Liver (tissue), 9 donors: ENCODE results near the gene SP140. TPM values are rescaled to one million over a fixed set of nuclear protein-coding genes. Genes with fewer than 3 reads are reported as not detected.

Experiments used
- DNase-seq: peaks from one replicate; pipeline ENCODE4 v3.0.0-alpha.2; 2017; ENCODE audit warnings: low spot score
- H3K27ac ChIP-seq, 2 donors: one replicate each; pipeline ENCODE4 v1.7.0; 2013; ENCODE audit warnings: inconsistent platforms in 2 of 2, low read length in 2 of 2, control low read depth in 1 of 2, low read depth in 1 of 2, mild to moderate bottlenecking in 1 of 2
- H3K27me3 ChIP-seq, 4 donors: one replicate each; pipeline versions ENCODE4 v1.6.1 to v1.7.0; 2013; ENCODE audit warnings: low read length in 3 of 4, inconsistent platforms in 1 of 4, mild to moderate bottlenecking in 1 of 4, moderate library complexity in 1 of 4; ENCODE audit not compliant: control insufficient read depth in 4 of 4, insufficient read depth in 4 of 4
- H3K36me3 ChIP-seq, 4 donors: one replicate each; pipeline versions ENCODE4 v1.6.1 to v1.7.0; 2013; ENCODE audit warnings: low read length in 3 of 4, mild to moderate bottlenecking in 3 of 4, low read depth in 1 of 4, moderate library complexity in 1 of 4; ENCODE audit not compliant: control insufficient read depth in 4 of 4, insufficient read depth in 3 of 4
- H3K4me1 ChIP-seq, 4 donors: one replicate each; pipeline versions ENCODE4 v1.6.1 to v1.7.0; 2013; ENCODE audit warnings: low read length in 3 of 4, mild to moderate bottlenecking in 3 of 4, moderate library complexity in 1 of 4; ENCODE audit not compliant: control insufficient read depth in 4 of 4, insufficient read depth in 4 of 4
- H3K4me3 ChIP-seq, 3 donors: one replicate each; pipeline versions ENCODE4 v1.6.1 to v1.7.0; 2013; ENCODE audit warnings: low read length in 3 of 3, control low read depth in 1 of 3, low read depth in 1 of 3, mild to moderate bottlenecking in 1 of 3
- H3K9ac ChIP-seq, 2 donors: one replicate each; pipeline ENCODE4 v1.7.0; 2013; ENCODE audit warnings: low read length in 2 of 2, mild to moderate bottlenecking in 2 of 2, moderate library complexity in 2 of 2, control low read depth in 1 of 2, low read depth in 1 of 2
- H3K9me3 ChIP-seq, 4 donors: one replicate each; pipeline versions ENCODE4 v1.6.1 to v1.7.0; 2013; ENCODE audit warnings: low read length in 3 of 4; ENCODE audit not compliant: control insufficient read depth in 4 of 4
- ATF3 ChIP-seq: IDR thresholded peaks from 2 replicates; pipeline ENCODE4 v1.6.1; 2016; ENCODE audit warnings: antibody characterized with exemption
- CTCF ChIP-seq: fragments of 150-350 bp; IDR thresholded peaks from 2 replicates; pipeline ENCODE4 v1.5.1; 2017; ENCODE audit warnings: improper control_type of control experiment, low read depth, low read length; ENCODE audit not compliant: missing input control
- EGR1 ChIP-seq, 2 donors: IDR thresholded peaks; 2 replicates each; pipeline ENCODE4 v1.6.1; 2016 to 2018; ENCODE audit warnings: antibody characterized with exemption in 2 of 2, low read depth in 2 of 2
- FOXA2 ChIP-seq: IDR thresholded peaks from 2 replicates; pipeline ENCODE4 v1.6.1; 2016; ENCODE audit warnings: antibody characterized with exemption
- GABPA ChIP-seq, 2 donors: IDR thresholded peaks in 1 of 2; conservative IDR thresholded peaks in 1 of 2; 2 replicates each; pipeline ENCODE4 v1.6.1; 2016; ENCODE audit warnings: antibody characterized with exemption in 2 of 2, mild to moderate bottlenecking in 1 of 2, moderate library complexity in 1 of 2
- HNF4G ChIP-seq: IDR thresholded peaks from 2 replicates; pipeline ENCODE4 v1.6.1; 2016; ENCODE audit warnings: antibody characterized with exemption
- JUND ChIP-seq, 2 donors: IDR thresholded peaks; 2 replicates each; pipeline ENCODE4 v1.6.1; 2016; ENCODE audit warnings: antibody characterized with exemption in 2 of 2
- MAX ChIP-seq: IDR thresholded peaks from 2 replicates; pipeline ENCODE4 v1.6.1; 2016; ENCODE audit warnings: antibody characterized with exemption
- RAD21 ChIP-seq, 2 donors: IDR thresholded peaks; 2 replicates each; pipeline ENCODE4 v1.6.1; 2016; ENCODE audit warnings: antibody characterized with exemption in 2 of 2, mild to moderate bottlenecking in 2 of 2
- REST ChIP-seq: IDR thresholded peaks from 2 replicates; pipeline ENCODE4 v1.6.1; 2016; ENCODE audit warnings: antibody characterized with exemption, mild to moderate bottlenecking
- SP1 ChIP-seq: IDR thresholded peaks from 2 replicates; pipeline ENCODE4 v1.6.1; 2018; ENCODE audit warnings: antibody characterized with exemption, mild to moderate bottlenecking
- TAF1 ChIP-seq: conservative IDR thresholded peaks from 2 replicates; pipeline ENCODE4 v1.6.1; 2016; ENCODE audit warnings: antibody characterized with exemption, mild to moderate bottlenecking
- YY1 ChIP-seq: IDR thresholded peaks from 2 replicates; pipeline ENCODE4 v1.6.1; 2016; ENCODE audit warnings: antibody characterized with exemption, mild to moderate bottlenecking
- ZBTB33 ChIP-seq: IDR thresholded peaks from 2 replicates; pipeline ENCODE4 v1.6.1; 2016; ENCODE audit warnings: antibody characterized with exemption
- whole genome bisulfite sequencing: extraction: QIAGEN DNeasy Blood & Tissue Kit; methylation state at CpG from one replicate; pipeline ENCODE4 v1.1.7; 2013; 5-methylcytosine and 5-hydroxymethylcytosine counted together
- polyA plus RNA-seq, 2 donors: library from polyadenylated mRNA; stranded (reverse) in 1 of 2; unstranded in 1 of 2; fragments of 200-250 nt in 1 of 2; fragments of >200 nt in 1 of 2; fragmentation: Nextera tagmentation in 1 of 2; extraction: Ambion mirVana in 1 of 2; gene quantifications; one replicate each; pipeline versions ENCODE4 v1.2.1 to v1.2.3, GENCODE V29; 2013 to 2015
- total RNA-seq, 2 donors: library from RNA; depleted of rRNA; stranded (reverse); fragments of >200 nt; gene quantifications; one replicate each; pipeline ENCODE4 v1.2.3, GENCODE V29; 2014
- donor health status: healthy.
- donor health status: healthy.
- donor health status: healthy.
- donor health status: healthy.
- donor health status: healthy.

SP140 gene
- total and polyA plus RNA-seq, 4 donors, result 0.40 to 1.8 (median 0.77) TPM

- Histone ChIP-seq H3K4me1 (no peaks in the 10 kb centered on the region), H3K9ac (no peak overlapping the region), H3K27me3 (no peaks in the 10 kb centered on the region), H3K27ac (no peak overlapping the region), H3K4me3 (no peak overlapping the region), H3K9me3 (peaks cover 0 to 2% (median 0%) of the 10 kb centered on the region in 4 donors), H3K36me3 (no peaks in the 10 kb centered on the region)
- 81% methylated on average over 3 of the region's 3 CpGs for WGBS
- no peak for DNase-seq
- TF ChIP-seq RAD21 (IDR thresholded peaks at IDR 0.05) (no peak), ATF3 (no peak)
These were observed 8.7 kb downstream of the SP140 start for GRCh38 chr2:230234122-230234722.

GRCh38 chr2:230234845-230235244, 9.3 kb downstream of the SP140 start:
- no peaks in the 10 kb centered on the region for H3K36me3 ChIP-seq
- TF ChIP-seq HNF4G (no peak), YY1 (no peak), JUND (IDR thresholded peaks at IDR 0.05) (no peak), MAX (no peak)
- WGBS, result 85% methylated on average over 3 of the region's 3 CpGs
- no peaks in the 10 kb centered on the region for H3K27me3 ChIP-seq
- peaks cover 0 to 2% (median 0%) of the 10 kb centered on the region in 4 donors for H3K9me3 ChIP-seq
- H3K9ac ChIP-seq, result no peak overlapping the region
- H3K4me3 ChIP-seq, result no peak overlapping the region
- H3K27ac ChIP-seq, result no peak overlapping the region
- no peak for DNase-seq
- no peaks in the 10 kb centered on the region for H3K4me1 ChIP-seq

GRCh38 chr2:230244211-230244610, 18.7 kb downstream of the SP140 start:
- H3K36me3 ChIP-seq, result no peaks in the 10 kb centered on the region
- no peaks in the 10 kb centered on the region for H3K4me1 ChIP-seq
- no peak for DNase-seq
- TF ChIP-seq FOXA2, result no peak
- TF ChIP-seq TAF1, result no peak
- no peak for TF ChIP-seq RAD21 (IDR thresholded peaks at IDR 0.05)
- TF ChIP-seq CTCF, result no peak
- TF ChIP-seq GABPA (IDR thresholded peaks at IDR 0.05 in 1 of 2, conservative IDR thresholded peaks at IDR 0.05 in 1 of 2), result no peak
- TF ChIP-seq JUND (IDR thresholded peaks at IDR 0.05), result no peak
- TF ChIP-seq REST, result no peak
- no peak for TF ChIP-seq EGR1 (IDR thresholded peaks at IDR 0.05; ENCODE audit: low read depth in 2 of 2)
- no peak for TF ChIP-seq ATF3
- no peak for TF ChIP-seq SP1
- TF ChIP-seq MAX, result no peak
- no peak for TF ChIP-seq ZBTB33
- TF ChIP-seq YY1, result no peak
- no peak overlapping the region for H3K9ac ChIP-seq
- no peak overlapping the region for H3K4me3 ChIP-seq
- H3K9me3 ChIP-seq, result no peaks in the 10 kb centered on the region
- no peaks in the 10 kb centered on the region for H3K27me3 ChIP-seq
- H3K27ac ChIP-seq, result no peak overlapping the region
- 94% methylated on average over 2 of the region's 2 CpGs for whole genome bisulfite sequencing
